ENCODE measurements around the gene PRKAR2B.
"Not testable (repeated sequence)": the region's sequence is repeated elsewhere in the genome, so short reads cannot be mapped to it uniquely, and the experiment has no call there.

Gene PRKAR2B

GRCh38 chr7:107125475-107125874 is 81.0 kb downstream of the PRKAR2B start:
- no peak for DNase-seq

- no peak for DNase-seq
These were observed 83.7 kb downstream of the PRKAR2B start for GRCh38 chr7:107128217-107128616.

- no peak for DNase-seq
These were observed 84.2 kb downstream of the PRKAR2B start for GRCh38 chr7:107128748-107129147.

GRCh38 chr7:107130487-107131220 is 86.1 kb downstream of the PRKAR2B start:
- no peak for DNase-seq

GRCh38 chr7:107133396-107133795 is 88.9 kb downstream of the PRKAR2B start:
- no peak for DNase-seq

- peak; percentile 31 for DNase-seq
These were observed 94.4 kb downstream of the PRKAR2B start for GRCh38 chr7:107138696-107139420.

GRCh38 chr7:107143875-107144274 is 99.4 kb downstream of the PRKAR2B start:
- not testable (repeated sequence) for DNase-seq

GRCh38 chr7:107145067-107145838 is 100.7 kb downstream of the PRKAR2B start:
- no peak for DNase-seq

- DNase-seq: no peak
These were observed 103.2 kb downstream of the PRKAR2B start for GRCh38 chr7:107147464-107148393.

- no peak for DNase-seq
These were observed 104.2 kb downstream of the PRKAR2B start for GRCh38 chr7:107148721-107149120.

- DNase-seq: no peak
These were observed 105.4 kb downstream of the PRKAR2B start for GRCh38 chr7:107149863-107150262.

- DNase-seq: peak; percentile 51
These were observed 106.0 kb downstream of the PRKAR2B start for GRCh38 chr7:107150375-107151073.

- no peak for DNase-seq
These were observed 107.0 kb downstream of the PRKAR2B start for GRCh38 chr7:107151538-107151937.

GRCh38 chr7:107152011-107152410 is 107.5 kb downstream of the PRKAR2B start:
- DNase-seq: no peak

- no peak for DNase-seq
These were observed 110.3 kb downstream of the PRKAR2B start for GRCh38 chr7:107154826-107155225.

- not testable (repeated sequence) for DNase-seq
These were observed 111.2 kb downstream of the PRKAR2B start for GRCh38 chr7:107155726-107156125.

GRCh38 chr7:107157091-107157490 is 112.6 kb downstream of the PRKAR2B start:
- DNase-seq: no peak

- DNase-seq: no peak
These were observed 113.5 kb downstream of the PRKAR2B start for GRCh38 chr7:107158028-107158427.

- DNase-seq: no peak
These were observed 115.9 kb downstream of the PRKAR2B start for GRCh38 chr7:107160389-107160788.

GRCh38 chr7:107161415-107161814 is 116.9 kb downstream of the PRKAR2B start:
- no peak for DNase-seq

GRCh38 chr7:107162475-107162874 is 118.0 kb downstream of the PRKAR2B start:
- no peak for DNase-seq

GRCh38 chr7:107164092-107164491 is 119.6 kb downstream of the PRKAR2B start:
- no peak for DNase-seq

All from amniotic stem cell (primary cell).